GM12875 (cell line): ENCODE results near the gene WIPF2.

Source experiments
- H3K4me3 ChIP-seq: one replicate; pipeline ENCODE4 v1.5.1; 2011; ENCODE audit warnings: low read depth, low read length, control low read depth
- CTCF ChIP-seq: IDR thresholded peaks from 2 replicates; pipeline ENCODE4 v1.5.1; 2011; ENCODE audit warnings: low read depth, mild to moderate bottlenecking, control low read depth, inconsistent platforms, low read length, moderate library complexity, borderline replicate concordance; ENCODE audit not compliant: insufficient read depth

Gene WIPF2

GRCh38 chr17:40218740-40219593 lies at the start of gene WIPF2:
Gene WIPF2, plus strand, starts transcription at chr17:40219304. Its CDS starts 37,156 bp downstream, at chr17:40256460.
- H3K4me3 ChIP-seq, result peak within 1 kb of the TSS; percentile 68
- TF ChIP-seq CTCF, result peak; percentile 39; the same call in 1 of the 2 replicates

- H3K4me3 ChIP-seq, result no peak overlapping the region
- no peak for TF ChIP-seq CTCF
These were observed 48.8 kb upstream of the WIPF2 start for GRCh38 chr17:40170325-40170724.

GRCh38 chr17:40171750-40172149 lies 47.4 kb upstream of the WIPF2 start:
- no peak overlapping the region for H3K4me3 ChIP-seq
- TF ChIP-seq CTCF, result no peak

GRCh38 chr17:40173091-40173777 lies 45.9 kb upstream of the WIPF2 start:
- no peak overlapping the region for H3K4me3 ChIP-seq
- no peak for TF ChIP-seq CTCF

GRCh38 chr17:40173778-40174135 lies 45.3 kb upstream of the WIPF2 start:
- TF ChIP-seq CTCF, result no peak
- no peak overlapping the region for H3K4me3 ChIP-seq

- H3K4me3 ChIP-seq, result no peak overlapping the region
- no peak for TF ChIP-seq CTCF
These were observed 44.6 kb upstream of the WIPF2 start for GRCh38 chr17:40174514-40174913.
